SU-DHL-6 (cell line): ENCODE data around the gene OR51V1.

Source experiments
- H2AFZ ChIP-seq: fragments of 200-600 bp; sonication (generic); 2 replicates; pipeline ENCODE4 v1.6.1; 2014; ENCODE audit warnings: low read depth, mild to moderate bottlenecking, moderate library complexity, mixed read lengths, antibody characterized with exemption, low read length; ENCODE audit not compliant: severe bottlenecking
- H3F3A ChIP-seq: fragments of 200-600 bp; shearing (Covaris generic); 2 replicates; pipeline ENCODE4 v1.6.0; 2016; ENCODE audit warnings: antibody characterized with exemption, mild to moderate bottlenecking; ENCODE audit not compliant: insufficient read depth
- H3K27ac ChIP-seq: fragments of 200-600 bp; sonication (generic); 2 replicates; pipeline ENCODE4 v1.5.1; 2016; ENCODE audit warnings: low read depth, mild to moderate bottlenecking, low read length, moderate library complexity, mixed read lengths
- H3K27me3 ChIP-seq: fragments of 200-600 bp; sonication (generic), shearing (Covaris generic); 2 replicates; pipeline ENCODE4 v1.6.0; 2014; ENCODE audit warnings: mild to moderate bottlenecking, low read length
- H3K36me3 ChIP-seq: fragments of 200-600 bp; sonication (generic); 2 replicates; pipeline ENCODE4 v1.6.1; 2014; ENCODE audit warnings: mild to moderate bottlenecking, low read length, mixed read lengths
- H3K4me2 ChIP-seq: fragments of 300-600, 200-600 bp; shearing (Covaris generic), sonication (generic); 2 replicates; pipeline ENCODE4 v1.6.0; 2014; ENCODE audit warnings: low read length, low read depth, mild to moderate bottlenecking; ENCODE audit not compliant: poor library complexity, severe bottlenecking
- H3K4me3 ChIP-seq: fragments of 200-600 bp; sonication (generic); 2 replicates; pipeline ENCODE4 v1.5.1; 2014; ENCODE audit warnings: antibody characterized with exemption, low read length, mild to moderate bottlenecking, mixed read lengths; ENCODE audit not compliant: insufficient read depth, poor library complexity, severe bottlenecking
- H3K79me2 ChIP-seq: fragments of 200-600 bp; sonication (generic); 2 replicates; pipeline ENCODE4 v1.6.1; 2014; ENCODE audit warnings: mild to moderate bottlenecking, low read length, moderate library complexity; ENCODE audit not compliant: insufficient read depth
- H3K9ac ChIP-seq: fragments of 200-600 bp; sonication (generic); 2 replicates; pipeline ENCODE4 v1.7.0; 2014; ENCODE audit warnings: mild to moderate bottlenecking, low read length
- H3K9me2 ChIP-seq: fragments of 200-600 bp; sonication (generic); replicated peaks from 2 replicates; pipeline ENCODE4 v1.6.1; 2014; ENCODE audit warnings: low read length; ENCODE audit not compliant: insufficient read depth
- H3K9me3 ChIP-seq: fragments of 200-600 bp; sonication (generic); 2 replicates; pipeline ENCODE4 v1.6.1; 2014; ENCODE audit warnings: low read length, mixed read lengths; ENCODE audit not compliant: insufficient read depth
- H4K20me1 ChIP-seq: fragments of 200-600 bp; sonication (generic); 2 replicates; pipeline ENCODE4 v1.6.1; 2014; ENCODE audit warnings: low read depth, mild to moderate bottlenecking, antibody characterized with exemption, low read length, moderate library complexity, mixed read lengths
- EZH2phosphoT487 ChIP-seq: fragments of 200-600 bp; sonication (generic), shearing (Covaris generic); conservative IDR thresholded peaks from 2 replicates; pipeline ENCODE4 v1.6.1; 2018; ENCODE audit warnings: mild to moderate bottlenecking, antibody characterized with exemption, low read length, moderate library complexity, mixed read lengths
- TF ChIP-seq, protein P1 (sequence below): fragments of 200-600 bp; sonication (generic); IDR thresholded peaks from one replicate; pipeline ENCODE4 v1.5.1; 2017; ENCODE audit warnings: antibody characterized with exemption, mild to moderate bottlenecking, low read length, moderate library complexity; ENCODE audit not compliant: insufficient read depth, poor library complexity, severe bottlenecking

OR51V1 gene

DNA sequence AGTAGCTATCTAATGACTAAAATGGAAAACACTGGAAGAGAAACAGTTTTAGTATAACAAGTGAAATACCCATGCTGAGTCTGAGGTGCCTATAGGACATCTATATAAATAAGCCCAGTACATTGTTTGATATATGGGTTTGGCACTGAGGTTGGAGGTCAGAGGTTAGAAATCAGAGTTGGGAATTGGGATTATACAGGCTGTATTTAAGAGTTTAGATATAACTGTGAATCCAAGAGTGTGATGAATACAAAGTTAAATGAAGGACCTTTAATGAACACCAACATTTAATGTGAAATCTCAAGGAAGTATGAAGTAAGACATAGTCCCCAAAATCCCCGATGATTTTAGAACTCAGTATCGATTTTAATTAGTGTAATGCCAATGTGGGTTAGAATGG is 36.9 kb upstream of the OR51V1 start:
- Histone ChIP-seq H3K27ac (no peak overlapping the region), H4K20me1 (no peaks in the 10 kb centered on the region), H3K9ac (no peak overlapping the region), H3K36me3 (no peaks in the 10 kb centered on the region), H3K4me3 (no peak overlapping the region), H3K79me2 (no peaks in the 10 kb centered on the region), H2AFZ (no peak overlapping the region), H3K9me2 (no peaks in the 10 kb centered on the region), H3K4me2 (no peak overlapping the region), H3K9me3 (no peaks in the 10 kb centered on the region), H3K27me3 (no peaks in the 10 kb centered on the region), H3F3A (no peaks in the 10 kb centered on the region)
- TF ChIP-seq, protein P1, sequence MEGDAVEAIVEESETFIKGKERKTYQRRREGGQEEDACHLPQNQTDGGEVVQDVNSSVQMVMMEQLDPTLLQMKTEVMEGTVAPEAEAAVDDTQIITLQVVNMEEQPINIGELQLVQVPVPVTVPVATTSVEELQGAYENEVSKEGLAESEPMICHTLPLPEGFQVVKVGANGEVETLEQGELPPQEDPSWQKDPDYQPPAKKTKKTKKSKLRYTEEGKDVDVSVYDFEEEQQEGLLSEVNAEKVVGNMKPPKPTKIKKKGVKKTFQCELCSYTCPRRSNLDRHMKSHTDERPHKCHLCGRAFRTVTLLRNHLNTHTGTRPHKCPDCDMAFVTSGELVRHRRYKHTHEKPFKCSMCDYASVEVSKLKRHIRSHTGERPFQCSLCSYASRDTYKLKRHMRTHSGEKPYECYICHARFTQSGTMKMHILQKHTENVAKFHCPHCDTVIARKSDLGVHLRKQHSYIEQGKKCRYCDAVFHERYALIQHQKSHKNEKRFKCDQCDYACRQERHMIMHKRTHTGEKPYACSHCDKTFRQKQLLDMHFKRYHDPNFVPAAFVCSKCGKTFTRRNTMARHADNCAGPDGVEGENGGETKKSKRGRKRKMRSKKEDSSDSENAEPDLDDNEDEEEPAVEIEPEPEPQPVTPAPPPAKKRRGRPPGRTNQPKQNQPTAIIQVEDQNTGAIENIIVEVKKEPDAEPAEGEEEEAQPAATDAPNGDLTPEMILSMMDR, result no peak
- TF ChIP-seq EZH2phosphoT487, result no peak

DNA sequence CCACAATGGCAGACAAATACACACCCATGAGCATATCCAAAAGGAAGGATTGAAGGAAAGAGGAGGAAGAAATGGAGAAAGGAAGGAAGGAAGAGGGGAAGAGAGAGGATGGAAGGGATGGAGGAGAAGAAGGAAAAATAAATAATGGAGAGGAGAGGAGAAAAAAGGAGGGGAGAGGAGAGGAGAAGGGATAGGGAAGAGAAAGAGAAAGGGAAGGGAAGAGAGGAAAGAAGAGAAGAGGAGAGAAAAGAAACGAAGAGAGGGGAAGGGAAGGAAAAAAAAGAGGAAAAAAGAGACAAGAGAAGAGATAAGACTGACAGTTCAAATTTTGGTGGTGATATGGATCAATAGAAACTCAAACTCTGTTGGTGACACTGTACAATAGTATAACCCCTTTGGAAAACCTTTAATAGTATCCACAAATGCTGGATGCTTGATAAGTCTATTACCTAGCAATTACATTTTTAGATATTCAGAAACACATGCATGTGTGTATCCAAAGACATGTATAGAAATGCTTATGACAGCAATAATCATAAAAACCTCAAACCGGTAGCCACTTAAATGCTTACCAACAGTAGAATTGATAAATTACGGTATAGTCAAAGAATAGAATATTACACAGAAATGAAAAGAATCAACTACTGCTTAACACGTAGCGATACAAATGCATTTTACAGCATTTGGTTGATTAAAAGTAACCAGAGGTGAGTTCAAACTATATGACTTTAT is 35.0 kb upstream of the OR51V1 start:
- no peak overlapping the region for H3K9ac ChIP-seq
- H4K20me1 ChIP-seq, result no peaks in the 10 kb centered on the region

DNA sequence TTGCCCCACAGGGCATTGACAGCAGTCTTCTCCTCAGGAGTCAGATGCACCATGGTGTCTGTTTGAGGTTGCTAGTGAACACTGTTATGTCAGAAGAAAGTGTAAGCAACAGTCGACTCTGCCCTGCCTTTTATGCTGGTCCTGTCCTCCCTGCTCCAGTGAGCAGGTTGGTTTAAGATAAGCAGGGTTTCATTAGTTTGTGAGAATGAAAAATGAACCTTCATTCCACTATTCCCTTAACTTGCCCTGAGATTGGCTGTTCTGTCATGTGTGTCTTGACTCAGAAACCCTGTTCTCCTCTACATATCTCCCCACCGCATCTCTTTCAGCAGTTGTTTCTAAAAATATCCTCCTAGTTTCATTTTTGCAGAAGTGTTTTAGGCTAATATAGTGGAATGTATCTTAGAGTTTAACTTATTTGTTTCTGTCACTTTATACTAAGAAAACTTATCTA is 33.9 kb upstream of the OR51V1 start, which contains the start of gene HBD:
HBD (minus strand) TSS at position 103 of the 454 bp plus-strand sequence; CDS start at position 53, 50 bp downstream.
- no peaks in the 10 kb centered on the region for H4K20me1 ChIP-seq
- H3F3A ChIP-seq, result no peaks in the 10 kb centered on the region
- no peaks in the 10 kb centered on the region for H3K9me3 ChIP-seq
- H3K27me3 ChIP-seq, result no peaks in the 10 kb centered on the region
- no peak within 1 kb of the TSS for H3K9ac ChIP-seq
- H3K4me3 ChIP-seq, result no peak within 1 kb of the TSS
- H3K9me2 ChIP-seq, result no peaks in the 10 kb centered on the region
- no peak within 1 kb of the TSS for H2AFZ ChIP-seq
- H3K79me2 ChIP-seq, result no peaks in the 10 kb centered on the region
- no peaks in the 10 kb centered on the region for H3K36me3 ChIP-seq
- H3K27ac ChIP-seq, result no peak within 1 kb of the TSS
- no peak within 1 kb of the TSS for H3K4me2 ChIP-seq
- no peak for TF ChIP-seq EZH2phosphoT487

More for the DNA sequence above, 35.0 kb upstream of the OR51V1 start:
- Histone ChIP-seq H3K4me3 (no peak overlapping the region), H3K4me2 (no peak overlapping the region), H3K27me3 (no peaks in the 10 kb centered on the region), H3K36me3 (no peaks in the 10 kb centered on the region), H3K27ac (no peak overlapping the region), H3K79me2 (no peaks in the 10 kb centered on the region), H3K9me2 (no peaks in the 10 kb centered on the region), H3K9me3 (no peaks in the 10 kb centered on the region), H2AFZ (no peak overlapping the region), H3F3A (no peaks in the 10 kb centered on the region)
- TF ChIP-seq, protein P1, result no peak
- TF ChIP-seq EZH2phosphoT487, result no peak

DNA sequence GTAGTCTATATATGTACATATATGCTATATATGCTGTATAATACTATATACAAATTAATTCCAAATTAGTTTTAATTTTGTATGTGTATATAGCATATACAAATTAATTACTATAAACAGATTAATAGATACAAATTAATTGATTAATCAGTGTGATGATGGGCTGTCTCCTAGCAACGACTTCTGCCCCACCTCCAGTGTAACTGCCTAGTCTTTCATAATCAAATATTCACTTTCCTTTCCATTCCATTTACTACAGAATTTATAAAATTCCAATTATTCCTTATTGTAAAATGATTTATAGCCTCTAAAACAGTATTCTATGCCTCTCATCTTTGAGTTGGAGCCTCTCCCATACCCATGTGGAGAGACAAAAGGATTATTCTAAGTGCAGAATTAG is 32.8 kb upstream of the OR51V1 start:
- no peak overlapping the region for H3K4me3 ChIP-seq
- H3K27me3 ChIP-seq, result no peaks in the 10 kb centered on the region
- H3K79me2 ChIP-seq, result no peaks in the 10 kb centered on the region
- TF ChIP-seq, protein P1, result no peak
- TF ChIP-seq EZH2phosphoT487, result no peak
- H3K9me2 ChIP-seq, result no peaks in the 10 kb centered on the region
- H2AFZ ChIP-seq, result no peak overlapping the region
- no peak overlapping the region for H3K9ac ChIP-seq
- no peaks in the 10 kb centered on the region for H3K9me3 ChIP-seq
- H4K20me1 ChIP-seq, result no peaks in the 10 kb centered on the region
- H3K27ac ChIP-seq, result no peak overlapping the region
- H3F3A ChIP-seq, result no peaks in the 10 kb centered on the region
- H3K36me3 ChIP-seq, result no peaks in the 10 kb centered on the region
- H3K4me2 ChIP-seq, result no peak overlapping the region
